ENCODE results near the gene APEH.
A peak's percentile ranks its signal among the peaks of the same experiment; 100 is the strongest.
"Not testable (repeated sequence)": the region's sequence is repeated elsewhere in the genome, so short reads cannot be mapped to it uniquely, and the experiment has no call there.

Gene APEH

DNA sequence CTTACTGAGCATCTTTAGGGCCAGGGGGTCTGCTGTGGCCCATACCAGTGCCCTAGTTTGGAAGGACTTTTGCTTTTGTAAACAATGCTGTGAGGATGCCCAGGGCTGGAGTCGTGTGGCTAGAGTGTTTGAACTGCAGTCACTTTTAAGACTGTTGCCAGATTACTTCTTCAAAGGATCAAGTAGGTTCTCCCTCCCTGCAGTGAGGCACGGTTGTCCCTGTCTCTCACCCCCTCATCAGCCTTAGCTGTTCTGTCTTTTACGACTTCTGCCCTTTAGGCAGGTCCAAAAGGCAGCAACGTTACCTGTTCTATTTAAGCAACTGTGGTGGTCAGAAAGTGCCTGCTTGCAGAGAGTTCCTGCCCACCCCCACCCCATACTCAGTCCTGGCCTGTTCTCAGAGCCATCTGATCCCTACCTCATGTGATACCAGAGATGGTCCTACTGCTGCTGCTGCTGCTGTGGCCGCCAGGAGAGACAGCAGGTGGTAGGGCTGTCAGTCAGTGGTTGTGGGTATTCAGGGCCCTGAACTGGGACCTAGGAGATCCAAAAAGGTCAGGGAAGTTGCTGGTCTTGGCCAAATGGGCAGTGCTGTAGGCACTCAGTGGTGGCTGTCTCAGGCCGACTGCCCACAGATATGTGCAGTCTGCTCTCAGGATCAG lies 20.4 kb downstream of the APEH start:
- DNase-seq: not testable (repeated sequence)

- DNase-seq: not testable (repeated sequence)
Observed at GRCh38 chr3:49695350-49696015, 21.3 kb downstream of the APEH start.

- no peak for DNase-seq
Observed at GRCh38 chr3:49699281-49699979, 25.3 kb downstream of the APEH start.

- DNase-seq: no peak
Observed at GRCh38 chr3:49700014-49700413, 25.9 kb downstream of the APEH start.

GRCh38 chr3:49700453-49701128 lies 26.4 kb downstream of the APEH start:
- DNase-seq: no peak

DNA sequence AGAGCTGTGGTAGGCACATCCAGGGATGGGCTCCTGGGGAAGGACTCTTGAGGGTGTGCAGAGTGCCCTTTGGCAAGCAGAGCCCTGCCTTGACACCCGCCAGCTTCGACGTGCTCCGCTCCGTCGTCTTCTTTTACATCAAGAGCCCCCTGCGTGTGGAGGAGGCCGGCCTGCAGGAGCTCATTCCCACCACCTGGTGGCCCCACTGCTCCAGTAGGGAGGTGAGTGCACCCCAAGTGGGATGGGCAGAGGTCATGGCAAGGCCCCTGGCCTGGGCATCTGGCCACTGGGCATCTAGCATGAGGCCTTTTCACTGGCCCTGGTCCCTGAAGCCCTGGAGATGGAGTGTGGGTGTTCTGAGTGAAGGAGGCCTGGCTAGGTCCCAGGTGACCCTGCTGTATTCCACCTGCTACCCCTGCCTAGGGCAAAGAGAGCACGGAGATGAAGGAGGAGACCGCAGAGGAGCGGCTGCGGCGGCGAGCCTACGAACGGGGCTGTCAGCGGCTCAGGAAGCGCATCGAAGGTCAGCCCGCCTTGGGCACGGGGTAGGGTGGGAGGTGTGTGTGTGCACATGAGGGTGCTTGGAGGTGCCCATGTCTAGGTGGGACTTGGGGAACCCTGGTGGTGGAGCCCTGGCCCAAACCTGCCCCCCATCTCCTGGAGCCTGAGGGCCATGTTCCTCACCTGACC lies 27.4 kb downstream of the APEH start:
- no peak for DNase-seq

DNA sequence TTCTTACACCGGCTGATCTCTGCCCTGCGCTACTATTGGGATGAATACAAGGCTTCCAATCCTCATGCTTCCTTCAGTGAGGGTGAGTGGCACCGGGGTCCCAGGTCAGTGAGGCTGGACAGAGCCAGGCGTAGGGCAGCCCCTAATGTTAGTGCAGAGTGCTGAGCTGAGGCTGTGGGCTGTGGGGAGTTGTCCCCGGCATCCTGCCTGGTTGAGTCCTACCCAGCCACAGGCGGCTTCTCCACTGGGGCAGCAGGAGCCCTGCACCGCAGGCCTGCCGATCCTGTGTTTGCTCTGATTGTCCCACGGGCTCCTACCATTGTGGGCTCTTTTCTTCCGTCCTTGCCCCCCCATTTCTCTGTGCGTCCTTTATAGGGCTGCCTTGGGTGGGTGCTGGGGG lies 28.5 kb downstream of the APEH start:
- no peak for DNase-seq

DNA sequence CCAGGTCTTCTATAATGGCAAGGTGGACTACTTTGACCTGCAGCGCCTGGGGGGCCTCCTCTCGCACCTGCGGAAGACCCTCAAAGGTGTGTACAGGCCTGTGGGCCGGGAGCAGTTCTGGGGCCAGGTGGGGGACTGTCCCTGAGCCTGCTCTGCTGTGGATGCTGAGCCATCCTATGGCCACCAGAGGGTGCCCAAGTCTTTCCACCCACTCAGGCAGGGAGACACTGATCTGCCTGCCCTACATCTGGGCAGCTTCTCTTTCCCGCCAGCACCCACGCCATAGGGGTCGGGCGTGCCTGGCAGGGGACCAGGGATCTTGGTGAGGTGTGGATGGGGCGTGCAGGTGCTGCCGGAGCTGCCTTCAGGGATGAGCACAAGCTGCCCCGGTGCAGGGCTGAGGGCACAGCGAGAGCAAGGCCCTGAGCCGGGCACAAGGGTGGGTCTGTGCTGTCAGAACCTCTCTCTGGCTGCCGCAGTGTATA lies 29.3 kb downstream of the APEH start:
- peak; percentile 27 for DNase-seq

DNA sequence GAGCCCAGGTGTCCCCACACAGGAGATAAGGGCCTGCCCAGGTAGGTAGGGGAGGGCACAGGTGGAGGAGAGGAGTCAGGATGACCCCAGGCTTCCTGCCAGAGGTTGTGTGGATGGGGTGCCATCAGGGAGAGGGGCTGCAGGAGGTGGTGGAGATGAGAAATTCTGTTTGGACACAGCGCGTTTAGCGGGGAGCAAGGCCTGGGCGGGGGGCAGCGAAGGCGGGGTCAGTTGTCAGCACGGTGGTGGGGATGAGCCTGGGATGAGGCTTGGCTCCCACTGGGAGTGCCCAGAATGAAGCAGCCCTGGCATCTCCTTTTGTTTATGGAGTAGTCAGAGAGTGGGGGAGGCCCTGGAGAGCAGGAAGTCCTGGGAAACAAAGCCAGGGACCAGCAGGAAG lies 29.8 kb downstream of the APEH start:
- DNase-seq: no peak

- DNase-seq: no peak
Observed at GRCh38 chr3:49704629-49705028, 30.5 kb downstream of the APEH start.

DNA sequence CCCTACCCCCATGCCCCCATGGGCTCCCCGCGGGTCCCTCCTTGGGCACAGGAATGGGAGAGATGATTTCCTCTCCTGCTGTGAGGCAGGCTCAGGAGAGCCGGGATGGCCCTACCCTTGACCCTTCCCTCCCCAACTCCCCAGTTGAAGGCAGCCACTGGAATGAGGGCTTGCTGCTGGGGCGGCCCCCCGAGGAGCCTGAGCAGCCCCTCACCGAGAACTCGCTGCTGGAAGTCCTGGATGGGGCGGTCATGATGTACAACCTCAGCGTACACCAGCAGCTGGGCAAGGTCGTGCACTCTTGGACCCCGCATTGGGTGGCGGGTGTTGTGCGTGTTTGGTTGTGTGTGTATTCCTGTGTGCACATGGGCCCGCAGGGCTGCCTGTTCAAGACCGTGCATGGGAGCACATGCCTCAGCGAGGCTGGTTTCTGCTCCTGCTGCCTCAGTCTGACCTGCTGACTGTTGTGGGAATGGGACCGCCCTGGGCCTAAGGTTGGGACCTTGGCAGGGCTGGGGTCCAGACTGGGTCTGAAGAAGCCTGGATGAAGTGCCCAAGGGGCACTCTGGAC lies 31.3 kb downstream of the APEH start:
- no peak for DNase-seq

DNA sequence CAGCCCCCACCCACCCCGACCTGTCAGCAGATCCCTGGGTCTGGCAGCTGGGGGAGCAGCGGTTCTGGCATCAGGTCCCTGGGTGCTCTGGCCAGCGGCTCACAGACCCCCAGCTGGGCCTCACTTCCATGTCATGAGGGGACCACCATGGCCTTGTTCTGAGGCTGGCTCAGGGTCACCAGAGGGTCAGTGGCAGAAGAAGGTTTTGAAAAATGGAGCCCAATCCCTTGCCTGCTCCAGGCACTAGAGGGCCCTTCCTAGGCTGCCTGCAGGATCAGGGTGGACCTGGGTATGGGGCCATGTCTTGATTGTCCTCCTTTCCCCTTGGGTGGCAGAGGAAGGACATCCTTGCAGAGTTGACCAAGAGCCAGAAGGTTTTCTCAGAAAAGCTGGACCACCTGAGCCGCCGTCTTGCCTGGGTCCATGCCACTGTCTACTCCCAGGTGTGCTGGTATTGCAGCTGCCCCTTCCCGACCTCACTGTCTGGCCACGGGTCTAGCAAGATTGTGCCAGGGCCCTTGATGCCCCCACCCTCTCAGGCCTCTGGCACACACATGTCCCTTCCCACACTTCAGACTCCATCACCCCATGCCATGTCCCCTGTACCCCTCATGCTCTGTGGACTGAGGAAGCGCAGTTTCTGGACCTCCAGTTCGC lies 32.4 kb downstream of the APEH start:
- no peak for DNase-seq

DNA sequence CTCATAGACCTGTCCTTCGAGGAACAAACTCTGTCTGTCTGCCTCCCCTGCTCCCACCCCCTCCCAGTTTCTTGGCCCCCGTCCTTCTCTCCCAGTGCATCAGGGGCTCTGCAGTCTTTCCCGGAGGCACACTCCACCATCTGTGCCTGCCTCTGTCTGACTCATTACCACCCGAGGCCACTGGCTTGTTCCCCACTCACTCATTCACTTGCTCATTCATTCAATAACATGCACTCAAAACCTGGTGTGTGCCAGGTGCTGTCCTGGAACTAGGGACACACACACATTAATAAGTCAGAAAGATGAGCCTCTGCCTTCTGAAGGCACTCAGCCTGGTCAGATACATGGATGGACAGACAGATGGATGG lies 32.9 kb downstream of the APEH start:
- no peak for DNase-seq

DNA sequence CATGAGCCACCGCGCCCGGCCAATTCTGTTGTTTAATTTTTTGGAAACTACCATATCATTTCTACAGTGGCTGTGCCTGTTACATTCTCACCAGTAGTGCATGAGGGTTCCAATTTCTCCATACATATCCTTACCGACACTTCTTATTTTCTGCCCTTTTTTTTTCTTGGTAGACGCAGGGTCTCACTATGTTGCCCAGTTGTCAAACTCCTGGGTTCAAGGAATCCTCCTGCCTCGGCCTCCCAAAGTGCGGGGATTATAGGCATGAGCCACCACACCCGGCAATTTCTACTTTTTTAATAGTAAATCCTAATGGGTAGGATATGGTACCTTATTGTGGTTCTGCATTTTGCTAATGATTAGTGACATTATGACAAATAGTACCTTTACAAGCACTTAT lies 35.7 kb downstream of the APEH start:
- DNase-seq: no peak

- no peak for DNase-seq
Observed at GRCh38 chr3:49711489-49711888, 37.3 kb downstream of the APEH start.

- no peak for DNase-seq
Observed at GRCh38 chr3:49712166-49712565, 38.0 kb downstream of the APEH start.

DNA sequence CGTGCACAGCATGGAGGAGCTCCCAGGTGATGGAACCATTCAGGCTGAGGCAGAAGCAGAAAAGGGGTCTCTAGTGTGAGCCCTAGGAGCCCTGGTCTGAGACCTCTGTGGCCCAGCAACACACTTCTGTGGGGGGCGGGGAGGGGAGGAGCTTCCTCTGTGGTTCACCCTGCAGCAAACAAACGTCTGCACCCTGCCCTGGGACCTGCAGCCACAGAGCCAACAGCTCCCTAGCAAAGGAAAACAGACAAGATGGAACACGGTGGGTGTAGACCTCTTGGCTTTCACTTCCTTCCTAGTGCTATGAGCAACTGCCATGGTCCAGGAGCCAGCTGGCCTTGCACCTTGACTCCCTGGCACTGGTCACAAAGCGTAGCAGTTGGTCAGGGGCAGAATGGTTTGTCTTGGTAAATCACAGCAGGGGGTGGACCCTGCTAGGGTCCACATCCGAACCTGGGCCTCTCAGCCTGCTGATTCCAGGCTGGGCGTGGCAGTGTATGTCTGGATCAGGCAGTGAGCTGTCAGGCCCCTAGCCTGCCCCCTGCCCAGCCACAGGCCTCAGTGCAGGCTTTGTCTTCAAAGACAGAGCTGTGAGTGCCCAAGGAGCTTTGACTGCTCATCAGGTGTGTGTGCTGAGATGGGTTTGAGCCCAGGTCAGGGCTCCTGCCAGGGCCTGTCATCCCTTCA lies 38.6 kb downstream of the APEH start:
- DNase-seq: no peak

GRCh38 chr3:49713336-49714105 lies 39.4 kb downstream of the APEH start:
- no peak for DNase-seq

DNA sequence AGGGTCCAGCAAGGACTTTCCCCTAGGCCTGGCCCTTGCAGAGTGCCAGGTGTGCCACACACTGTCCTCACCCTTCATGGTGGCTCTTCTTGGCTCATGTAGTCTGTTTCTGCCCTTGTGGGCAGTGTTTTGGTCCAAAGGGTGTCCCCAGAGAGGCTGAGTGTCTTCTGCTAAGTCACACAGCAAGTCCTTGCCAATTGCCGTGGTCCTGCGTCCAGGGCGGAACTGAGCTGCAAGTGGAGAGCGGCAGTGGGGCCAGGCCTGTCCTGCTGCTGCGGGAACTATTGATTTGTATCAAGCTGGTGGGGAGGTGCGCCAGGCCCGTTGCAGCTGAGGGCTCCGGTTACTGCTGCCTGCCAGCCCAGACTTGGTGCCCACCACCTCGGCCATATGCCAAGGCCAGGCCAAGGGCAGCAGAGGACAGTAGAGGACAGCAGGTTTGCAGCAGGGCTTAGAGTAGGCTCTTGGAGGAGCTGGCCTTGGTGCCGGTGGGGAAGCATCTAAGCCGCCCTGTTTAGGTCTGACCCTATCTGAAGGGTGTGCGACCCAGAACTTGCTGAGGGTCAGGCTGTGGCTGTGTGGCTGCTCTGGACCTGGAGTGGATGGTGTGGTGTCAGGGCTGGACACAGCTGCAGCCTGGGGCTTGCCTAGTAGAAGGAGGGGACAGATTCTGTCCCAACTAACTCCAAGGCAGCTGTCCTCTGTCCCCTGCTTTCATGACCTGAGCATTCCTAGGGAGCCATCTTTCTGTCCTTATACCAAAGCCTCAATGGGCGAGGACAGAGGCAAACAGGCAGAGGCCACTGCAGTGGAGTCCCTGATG lies 40.8 kb downstream of the APEH start:
- no peak for DNase-seq

Data from NCI-H1092 treated with DMSO at 0.1 percent for 48 hours (cell line).